ENCODE results near the gene MAP3K4.

The MAP3K4 gene

DNA sequence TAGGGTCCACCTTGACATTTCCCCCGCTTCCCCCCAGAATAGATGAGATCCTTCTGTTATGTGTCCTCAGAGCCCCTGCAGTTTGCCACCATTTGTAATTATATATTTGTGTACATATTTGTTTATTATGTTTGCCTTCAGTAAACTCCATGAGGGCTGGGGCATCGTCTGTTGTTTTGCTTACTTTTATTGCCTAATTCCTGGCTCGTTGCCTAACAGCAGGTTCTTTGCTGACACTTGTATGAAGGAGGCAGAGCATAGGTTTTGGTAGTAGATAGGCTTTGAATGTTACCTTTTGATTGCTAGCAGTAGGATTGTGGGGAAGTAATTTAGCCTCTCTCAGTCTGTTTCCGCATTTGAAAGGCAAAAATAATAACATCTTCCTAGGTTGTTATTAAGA is 9.9 kb downstream of the MAP3K4 start:
- peak; percentile 95 for DNase-seq

DNA sequence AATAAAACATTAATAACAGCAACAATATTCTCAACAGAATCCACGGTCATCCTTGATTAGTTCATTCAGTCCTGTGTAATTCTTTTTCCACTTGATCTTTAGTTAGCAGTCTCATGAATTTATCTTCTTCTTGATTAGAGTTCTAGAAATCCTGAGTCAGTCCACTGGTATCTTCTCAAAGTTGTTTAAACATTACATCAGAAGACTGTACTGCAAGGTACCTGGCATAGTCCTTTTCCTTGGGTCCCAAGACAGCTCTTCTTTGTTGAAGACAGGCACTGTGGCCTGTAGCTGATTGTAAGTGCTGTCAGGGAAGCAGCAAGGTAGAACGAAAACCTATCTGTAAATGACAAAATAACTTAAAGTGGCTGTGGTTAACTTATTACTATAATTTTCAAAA is 11.8 kb downstream of the MAP3K4 start:
- no peak for DNase-seq

DNA sequence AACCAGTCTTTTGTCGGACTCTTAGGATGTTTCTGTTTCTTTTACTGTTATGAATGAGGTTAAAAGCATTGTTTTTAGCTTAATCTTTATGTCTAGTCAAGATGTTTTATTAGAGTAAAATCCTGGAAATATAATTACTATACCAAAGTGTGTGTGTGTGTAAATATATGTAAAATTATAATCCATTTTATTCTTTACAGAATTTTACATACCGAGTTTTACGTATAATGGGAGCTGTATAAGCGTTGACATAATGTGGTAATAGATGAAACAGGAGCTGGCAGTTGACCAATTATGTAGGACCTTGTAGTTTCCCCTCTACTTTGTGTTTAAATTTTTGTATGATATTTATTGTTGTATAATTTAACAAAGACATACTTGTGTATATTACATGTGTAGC is 16.7 kb downstream of the MAP3K4 start:
- DNase-seq: no peak

DNA sequence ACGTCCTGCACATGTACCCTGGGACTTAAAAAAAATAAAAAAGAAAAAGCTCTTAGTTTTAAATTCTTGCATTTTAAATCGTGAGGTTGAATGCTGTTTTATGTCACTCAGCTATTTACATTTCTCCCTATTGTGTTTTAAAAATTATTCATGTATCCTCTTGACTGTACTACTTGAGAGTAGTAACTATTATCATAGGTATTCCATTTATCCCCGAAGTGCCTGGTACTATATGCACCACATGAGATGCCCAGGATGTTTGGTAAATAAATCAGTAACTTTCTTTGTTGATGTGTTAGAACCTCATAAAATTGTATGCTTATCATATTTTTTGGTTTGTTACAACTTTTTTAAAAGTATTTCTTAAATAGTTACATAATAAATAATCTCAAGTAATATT is 18.4 kb downstream of the MAP3K4 start:
- no peak for DNase-seq

DNA sequence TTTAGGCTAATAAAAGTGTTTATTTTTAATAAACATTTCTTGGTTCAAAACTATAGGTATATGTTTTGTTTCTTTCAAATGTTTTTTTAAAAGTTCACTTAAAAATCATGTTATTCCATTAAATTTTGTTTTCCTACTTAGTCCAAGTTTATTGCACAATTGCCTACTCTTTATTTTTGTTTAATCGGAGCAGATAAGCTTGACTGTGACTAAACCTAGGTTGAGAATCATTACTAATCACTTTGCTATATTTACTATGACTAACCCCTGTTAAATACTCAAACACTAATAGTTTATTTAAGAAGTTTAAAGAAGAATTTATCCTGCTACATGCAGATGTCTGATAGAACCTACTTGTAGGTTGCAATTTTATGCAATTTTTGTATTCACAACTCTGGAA is 18.8 kb downstream of the MAP3K4 start:
- no peak for DNase-seq

DNA sequence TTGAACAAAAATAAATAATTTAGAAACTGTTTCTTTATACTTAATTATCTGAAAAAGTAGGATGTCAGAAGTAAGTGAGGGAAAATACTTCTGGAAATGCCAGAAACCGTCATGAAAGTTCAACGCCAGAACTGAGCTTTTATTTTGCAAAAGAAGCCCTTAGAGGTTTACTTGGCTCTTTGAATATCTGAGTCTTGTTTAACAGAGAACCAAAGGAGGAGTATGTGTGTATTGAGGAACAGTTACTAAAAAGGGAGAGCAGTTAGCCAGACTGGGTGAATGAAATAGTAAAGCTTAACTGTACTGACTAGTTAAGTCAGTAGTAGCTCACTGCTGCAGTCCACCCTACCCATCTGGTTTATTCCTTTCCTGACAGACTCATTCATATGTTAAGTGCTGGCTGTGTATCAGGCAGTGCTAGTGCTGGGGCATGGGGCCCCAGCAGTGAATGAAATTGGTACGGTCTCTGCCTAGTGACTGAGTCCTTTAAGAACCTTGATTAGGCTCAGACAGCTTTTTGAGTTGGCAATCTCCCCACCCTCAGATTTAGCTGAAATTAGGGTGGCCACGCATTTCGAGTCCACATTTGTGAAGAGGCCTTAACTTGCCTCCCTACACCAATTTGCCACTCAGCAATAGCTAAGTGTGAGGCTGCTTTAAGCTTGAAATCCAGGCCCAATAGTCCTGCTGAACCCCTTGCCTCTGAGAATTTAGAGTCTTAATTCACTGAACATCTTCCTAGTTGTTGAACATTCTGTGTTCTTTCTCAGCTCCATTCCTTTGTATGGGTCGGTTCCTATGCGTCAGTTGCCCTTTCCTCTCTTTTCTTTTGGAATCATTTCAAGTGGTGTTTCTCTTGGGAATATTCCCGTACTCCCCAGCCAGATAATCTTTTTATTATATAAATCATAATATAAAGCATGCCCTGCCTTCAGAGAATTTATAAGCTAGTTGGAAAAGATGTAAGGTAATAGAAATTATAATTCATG is 20.2 kb downstream of the MAP3K4 start:
- DNase-seq: no peak

DNA sequence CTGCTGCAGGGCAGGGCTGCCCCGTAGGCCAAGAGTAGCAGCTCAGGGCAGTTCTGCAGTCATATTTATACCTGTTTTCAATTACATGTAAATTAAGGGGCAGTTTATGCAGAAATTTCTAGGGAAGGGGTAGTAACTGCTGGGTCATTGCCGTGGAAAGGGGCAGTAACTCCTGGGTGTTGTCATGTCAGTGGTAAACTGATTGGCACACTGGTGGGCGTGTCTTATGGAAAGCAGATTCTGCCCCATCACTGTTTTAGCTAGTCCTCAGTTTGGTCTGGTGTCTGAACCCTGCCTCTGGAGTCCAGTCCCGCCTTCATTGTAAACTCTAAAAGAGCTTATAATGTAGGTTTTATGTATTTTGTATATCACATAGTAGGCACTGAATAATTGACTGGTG is 22.1 kb downstream of the MAP3K4 start:
- no peak for DNase-seq

DNA sequence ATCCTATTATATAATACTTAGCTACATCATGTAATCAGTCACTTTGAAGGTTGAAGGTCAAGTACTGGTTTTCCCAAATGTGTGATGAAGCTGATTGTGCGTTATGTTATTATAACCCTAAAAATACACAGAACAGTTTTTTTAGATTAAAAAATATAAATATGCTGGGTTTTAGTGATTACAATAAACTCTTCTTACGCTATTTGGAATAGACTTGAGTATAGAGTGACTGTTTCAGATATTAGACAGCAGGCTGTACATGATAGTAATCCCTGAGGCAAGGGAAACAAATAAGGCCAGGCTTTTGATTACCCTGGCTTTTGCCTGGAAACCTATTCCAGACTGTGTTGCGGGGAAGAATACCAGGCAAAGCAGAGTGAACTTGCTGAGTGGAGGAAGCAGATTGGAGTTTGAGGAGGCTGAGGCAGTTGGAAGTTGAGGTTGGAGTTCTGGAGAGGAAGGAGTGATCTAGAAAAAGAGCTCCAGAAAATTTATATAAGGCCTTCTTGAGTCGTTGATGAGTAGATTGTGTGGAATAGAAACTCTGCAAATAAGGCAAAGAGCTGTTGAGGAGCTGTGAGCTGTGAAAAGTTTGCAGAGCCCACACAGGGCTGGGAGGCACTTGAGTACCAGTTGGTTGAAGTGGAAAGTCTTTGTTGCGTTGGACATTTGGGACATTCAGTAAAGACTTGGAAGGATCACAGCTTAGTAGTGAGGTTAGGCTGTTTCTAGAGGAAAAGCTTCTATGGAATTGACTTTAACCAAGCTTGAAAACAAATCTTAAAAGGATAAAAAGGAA is 26.4 kb downstream of the MAP3K4 start:
- DNase-seq: no peak

DNA sequence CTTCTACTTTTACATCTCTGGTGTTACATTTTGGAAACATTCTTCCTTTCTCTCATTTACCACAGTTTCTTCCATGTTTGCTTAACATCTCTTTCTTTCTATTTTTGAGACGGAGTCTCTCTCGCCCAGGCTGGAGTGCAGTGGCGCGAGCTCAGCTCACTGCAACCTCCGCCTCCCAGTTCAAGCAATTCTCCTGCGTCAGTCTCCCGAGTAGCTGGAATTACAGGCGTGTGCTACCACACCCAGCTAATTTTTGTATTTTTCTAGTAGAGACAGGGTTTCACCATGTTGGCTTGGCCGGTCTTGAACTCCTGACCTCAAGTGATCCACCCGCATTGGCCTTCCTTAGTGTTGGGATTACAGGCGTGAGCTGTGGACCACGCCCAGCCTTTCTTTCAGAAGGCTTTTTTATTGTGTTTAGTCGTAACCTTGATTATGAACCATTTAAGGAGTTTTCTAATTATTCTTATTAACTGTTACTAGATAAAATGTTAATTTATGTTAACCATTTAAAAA is 27.8 kb downstream of the MAP3K4 start:
- no peak for DNase-seq

DNA sequence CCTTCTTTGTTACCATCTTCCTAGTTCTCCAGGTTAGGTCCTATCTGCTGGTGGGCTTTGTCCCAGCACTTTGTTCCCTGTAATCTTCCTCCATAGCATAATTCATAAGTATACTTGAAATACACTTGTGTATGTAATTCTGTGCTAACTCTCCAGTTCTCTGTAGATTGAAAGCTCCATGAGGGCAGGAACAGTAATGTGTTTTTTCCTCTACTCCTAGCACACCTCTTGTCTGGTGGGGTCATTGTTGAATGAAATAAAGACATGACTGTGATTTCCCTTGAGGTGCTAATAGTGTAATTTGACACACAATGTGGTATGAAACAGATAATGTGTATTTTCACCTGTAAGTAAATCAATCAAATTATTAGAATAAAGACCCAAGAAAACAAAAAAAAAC is 30.0 kb downstream of the MAP3K4 start:
- no peak for DNase-seq

DNA sequence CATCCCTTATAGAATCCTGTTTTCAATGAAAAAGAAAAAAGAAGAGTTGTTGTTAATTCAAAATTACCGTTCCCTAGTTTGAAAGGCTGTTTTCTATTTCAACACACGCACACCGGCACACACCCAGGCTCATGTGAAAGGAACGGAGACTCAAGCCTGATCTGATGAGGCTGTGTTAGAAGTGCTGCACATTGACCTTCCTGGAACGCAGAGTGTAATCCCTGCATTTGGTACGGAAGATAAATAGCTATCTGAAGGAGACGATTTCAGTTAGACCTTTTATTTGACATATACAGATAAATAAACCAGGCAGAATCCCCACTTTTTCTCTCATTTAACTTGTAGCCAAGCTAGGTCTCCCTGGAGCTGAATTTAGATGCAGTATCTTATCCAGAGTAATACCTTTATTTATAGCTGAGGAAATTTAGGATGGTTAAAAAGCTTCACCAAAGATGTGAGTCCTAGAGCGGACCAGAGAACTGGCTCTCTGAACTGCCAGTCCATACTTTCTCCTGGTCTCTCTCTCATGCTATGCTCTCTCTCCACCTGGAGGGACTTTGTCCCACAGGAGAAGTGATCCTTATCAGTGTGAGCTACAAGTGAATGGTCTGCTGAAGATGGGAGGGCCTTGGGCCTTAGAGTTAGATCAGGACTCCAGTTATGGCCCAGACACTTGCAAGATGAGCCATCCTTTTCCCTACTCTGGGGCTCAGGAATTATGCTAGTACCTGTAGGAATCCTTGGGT is 30.6 kb downstream of the MAP3K4 start:
- DNase-seq: no peak

DNA sequence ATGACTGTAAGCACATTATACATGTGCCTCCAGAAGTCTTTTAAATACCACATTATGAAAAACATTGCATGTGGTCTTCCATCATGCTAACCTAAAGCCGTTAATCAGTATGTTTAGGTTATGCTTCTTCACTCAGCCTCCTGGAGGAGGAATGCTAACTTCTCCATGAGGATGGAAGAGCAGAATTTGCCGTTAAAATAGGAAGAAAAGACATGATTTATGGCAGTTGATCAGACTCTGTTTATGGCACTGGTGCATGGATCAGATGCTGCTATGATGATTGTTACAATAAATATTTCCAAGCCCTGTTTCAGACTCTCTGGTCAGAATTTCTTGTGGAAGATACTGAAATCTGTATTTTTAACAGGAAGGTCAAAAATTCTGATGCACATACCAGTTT is 31.7 kb downstream of the MAP3K4 start:
- no peak for DNase-seq

DNA sequence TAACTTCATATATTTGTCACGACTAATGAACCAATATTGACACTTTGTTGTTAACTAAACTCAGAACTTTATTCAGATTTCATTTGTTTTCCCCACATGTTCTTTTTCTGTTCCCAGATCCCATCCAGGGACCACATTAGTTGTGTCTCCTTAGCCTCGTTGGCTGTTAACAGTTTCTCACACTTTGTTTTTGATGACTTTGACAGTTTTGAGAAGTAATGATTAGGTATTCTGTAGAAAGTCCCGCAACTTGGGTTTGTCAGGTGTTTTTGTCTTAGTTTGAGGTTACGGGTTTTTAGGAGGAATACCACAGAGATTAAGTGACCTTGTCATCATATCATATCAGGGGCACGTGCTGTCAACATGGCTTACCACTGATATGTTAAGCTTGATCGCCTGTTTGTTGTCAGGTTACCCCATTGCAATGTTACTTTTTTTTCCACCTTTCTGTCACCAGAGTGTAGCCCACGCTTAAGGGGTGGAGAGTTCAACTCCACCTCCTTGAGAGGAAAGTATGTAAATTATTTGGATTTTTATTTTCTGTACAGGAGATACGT is 32.9 kb downstream of the MAP3K4 start:
- DNase-seq: no peak

DNA sequence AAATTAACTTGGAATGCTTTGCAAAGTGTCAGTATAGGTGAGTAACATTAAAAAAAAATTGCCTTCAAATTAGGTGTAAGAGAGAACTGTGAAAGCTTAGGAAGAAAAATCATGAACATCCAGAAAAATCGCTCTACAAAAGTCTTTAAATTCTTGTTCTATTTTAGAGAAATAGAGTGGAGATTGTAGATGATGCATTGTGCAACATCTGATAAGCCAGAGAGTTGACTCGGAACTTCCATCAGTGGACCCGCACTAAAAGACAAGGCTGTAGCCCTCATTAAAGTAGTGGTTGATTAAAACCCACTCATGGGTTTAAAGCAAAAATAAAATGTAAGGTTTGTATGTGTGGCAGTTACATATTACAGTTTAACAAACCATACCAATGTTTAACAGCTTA is 35.8 kb downstream of the MAP3K4 start:
- no peak for DNase-seq

DNA sequence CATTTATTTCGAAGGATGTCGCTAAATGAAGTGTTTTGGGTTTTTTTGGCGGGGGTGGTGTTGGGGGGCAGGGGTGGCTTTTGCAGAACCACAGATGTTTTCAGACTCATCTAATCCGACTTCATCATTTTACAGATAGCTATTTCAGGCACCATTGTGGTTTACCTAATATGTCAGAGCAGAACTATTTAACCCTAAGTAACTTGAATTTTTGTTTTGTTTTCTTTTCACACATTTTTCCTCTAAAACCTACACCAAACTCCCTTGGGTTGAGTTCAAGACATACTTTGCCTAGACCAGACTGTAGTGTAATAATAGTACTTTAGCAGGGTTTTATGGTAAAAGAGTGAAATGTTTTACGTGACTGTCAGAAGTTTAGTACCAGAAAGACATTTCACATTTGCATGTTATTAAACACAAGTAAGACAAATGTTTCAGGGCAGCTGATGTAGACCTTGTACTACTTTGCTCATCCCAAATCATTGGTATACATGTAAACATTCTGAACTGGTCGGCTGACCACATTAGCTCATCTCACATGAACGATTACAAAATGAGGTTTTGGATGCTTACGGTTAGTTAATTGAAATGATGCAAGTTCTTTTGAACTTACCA is 37.7 kb downstream of the MAP3K4 start:
- DNase-seq: no peak

DNA sequence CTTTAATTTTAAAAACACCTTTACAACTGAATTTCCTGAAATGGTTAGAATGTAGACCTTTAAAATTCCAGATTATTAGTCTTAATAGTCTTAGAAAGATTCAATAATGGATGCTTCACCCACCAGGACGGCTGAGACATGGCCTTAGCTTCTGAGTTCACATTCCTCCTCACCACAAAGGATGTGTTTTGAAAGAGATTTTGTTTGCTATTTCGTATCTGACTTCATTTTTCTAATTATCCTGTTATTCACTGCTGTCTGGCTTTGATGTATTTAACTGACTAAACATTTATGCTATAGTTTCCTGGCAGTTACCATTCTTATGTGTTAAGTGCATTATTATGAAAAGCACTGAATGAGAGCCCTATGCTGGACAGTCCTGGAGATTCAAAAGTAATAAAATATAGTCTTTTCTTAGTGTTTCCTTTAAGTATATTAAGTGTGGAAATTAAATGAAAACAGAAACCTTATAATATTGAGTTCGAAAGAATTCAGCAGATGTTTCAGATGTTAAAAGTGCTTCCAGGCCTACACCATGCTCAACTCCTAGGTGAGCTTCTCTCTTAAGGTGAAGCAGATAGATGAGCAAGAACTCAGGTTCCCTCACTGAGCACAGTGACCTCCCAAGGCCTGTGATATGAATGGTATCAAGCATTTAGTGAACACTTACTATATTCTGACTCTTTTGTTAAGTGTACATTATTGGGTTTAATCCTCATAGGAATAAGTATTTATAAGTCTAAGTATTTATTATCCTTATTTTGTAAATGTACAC is 40.3 kb downstream of the MAP3K4 start:
- peak; percentile 8 for DNase-seq

DNA sequence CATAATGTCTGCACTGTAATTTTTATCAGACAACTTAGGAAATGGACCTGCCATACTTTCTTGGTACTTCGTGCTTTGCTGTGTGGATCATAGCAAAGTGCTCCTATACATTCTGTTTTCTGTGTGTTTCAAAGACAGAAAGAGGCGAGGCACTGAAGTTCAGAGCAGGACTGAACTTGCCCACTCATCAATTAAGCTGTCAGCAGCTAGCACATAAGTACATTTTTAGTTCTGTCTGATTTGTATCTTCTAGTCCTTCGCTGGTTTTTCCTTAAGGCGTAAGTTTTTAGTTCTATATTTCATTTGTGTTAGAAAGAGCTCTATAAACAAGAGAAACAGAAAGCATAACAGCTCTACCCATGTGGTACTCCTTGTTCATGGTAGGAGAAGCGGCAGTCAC is 42.1 kb downstream of the MAP3K4 start:
- peak; percentile 82 for DNase-seq

DNA sequence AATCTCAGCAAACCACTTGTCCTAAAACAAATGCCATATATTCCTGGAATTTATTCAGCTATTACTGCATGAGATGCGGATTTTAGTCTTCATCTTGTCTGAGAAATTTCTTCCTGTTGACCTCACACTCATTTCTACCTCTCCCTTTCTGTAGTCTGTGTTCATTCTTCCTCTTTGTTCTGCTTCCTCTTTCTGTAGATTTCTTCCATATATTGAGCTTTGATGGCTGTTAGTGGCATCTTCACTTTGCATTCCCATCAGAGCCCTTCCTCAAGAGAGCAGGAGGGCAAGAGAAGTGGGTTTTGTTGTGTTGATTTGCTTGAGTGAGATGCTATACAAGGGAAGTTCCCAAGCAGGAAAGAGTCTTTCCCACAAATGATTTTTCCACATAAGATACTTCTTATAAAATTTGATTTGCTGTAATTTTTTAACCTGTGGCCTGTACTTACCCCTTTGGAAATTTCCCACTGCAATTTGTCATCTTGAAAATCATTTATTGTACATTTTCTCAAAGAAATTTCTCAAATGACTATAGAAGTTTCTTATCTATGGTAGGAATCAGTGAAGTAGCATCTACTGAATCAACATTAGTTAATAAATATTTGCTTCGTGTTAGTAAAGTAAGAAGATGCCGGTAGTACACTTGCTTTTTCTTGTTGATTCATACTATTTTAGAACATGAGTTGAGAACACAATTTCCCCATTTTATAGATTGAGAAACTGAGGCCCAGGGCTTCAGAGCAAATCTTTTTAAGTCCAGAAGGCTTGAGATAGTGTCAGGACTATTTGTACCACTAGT is 43.8 kb downstream of the MAP3K4 start:
- DNase-seq: no peak

DNA sequence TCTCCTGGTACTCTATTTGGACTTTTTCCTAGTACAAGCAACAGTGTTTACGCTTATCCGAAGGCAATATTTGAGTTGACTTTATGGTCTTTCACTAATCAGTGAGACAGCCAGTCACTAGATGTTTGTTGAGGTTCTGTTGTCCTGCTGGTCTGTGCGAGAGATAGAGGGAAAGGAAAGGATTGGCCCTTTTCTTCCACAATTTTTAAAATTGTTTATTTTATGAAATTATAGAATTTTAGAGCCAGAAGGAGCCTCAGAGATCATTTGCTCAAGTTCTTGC is 44.4 kb downstream of the MAP3K4 start:
- DNase-seq: no peak

DNA sequence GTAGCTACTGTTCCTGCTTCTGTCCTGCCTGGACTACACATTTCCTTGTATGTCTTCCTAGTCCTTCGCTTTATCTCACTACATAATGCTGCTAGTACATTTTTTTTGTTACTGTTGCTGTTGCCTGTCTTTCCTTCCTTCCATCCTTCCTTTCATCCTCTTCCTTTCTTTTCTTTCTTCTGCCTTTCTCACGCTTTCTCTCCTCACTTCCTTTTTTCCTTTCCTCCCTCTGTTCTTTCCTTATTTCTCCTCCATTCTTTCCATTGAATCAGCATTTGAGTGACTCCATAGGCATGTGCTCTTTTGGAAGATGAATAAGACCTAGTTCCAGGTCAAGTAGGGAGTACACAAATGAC is 46.3 kb downstream of the MAP3K4 start:
- no peak for DNase-seq

Data from NCI-H1105 treated with DMSO at 0.1 percent for 48 hours (cell line).